Common myeloid progenitor, CD34-positive (primary cell): ENCODE data around the gene DCLRE1C.
"Not testable (repeated sequence)": the region's sequence is repeated elsewhere in the genome, so short reads cannot be mapped to it uniquely, and the experiment has no call there.

ENCODE experiments used
- CTCF ChIA-PET: fragments of 350-600 bp; sonication (Branson Sonifier 250); formaldehyde crosslinking; loops from one replicate; lab custom pipeline; 2021; ENCODE audit warnings: antibody characterized with exemption; lab: Charles Lee
- POLR2A ChIA-PET: fragments of 350-600 bp; sonication (Branson Sonifier 250); formaldehyde crosslinking; loops from one replicate; lab custom pipeline; 2021; ENCODE audit warnings: antibody characterized with exemption; lab: Charles Lee
- DNase-seq, 3 donors: peaks; one replicate each; pipeline versions ENCODE4 v3.0.0 to v3.0.0-alpha.2; 2013
- H3K27ac ChIP-seq, 2 experiments: 1 replicate in 1 of 2; 2 replicates in 1 of 2; pipeline ENCODE4 v1.7.0; 2013; ENCODE audit warnings: inconsistent platforms in 2 of 2, low read length in 2 of 2, mild to moderate bottlenecking in 2 of 2, low read depth in 1 of 2, moderate library complexity in 1 of 2; ENCODE audit not compliant: severe bottlenecking in 2 of 2, insufficient read depth in 1 of 2, poor library complexity in 1 of 2
- H3K27me3 ChIP-seq, 5 experiments: replicated peaks in 2 of 5; 1 replicate in 3 of 5; 2 replicates in 2 of 5; pipeline versions ENCODE4 v1.6.1 to v1.7.0; 2013; ENCODE audit warnings: low read length in 4 of 5, mild to moderate bottlenecking in 2 of 5, moderate library complexity in 2 of 5, inconsistent platforms in 1 of 5; ENCODE audit not compliant: insufficient read depth in 5 of 5, control insufficient read depth in 4 of 5
- H3K36me3 ChIP-seq, 4 experiments: 1 replicate in 2 of 4; 2 replicates in 2 of 4; pipeline versions ENCODE4 v1.6.1 to v1.7.0; 2013; ENCODE audit warnings: low read length in 3 of 4, control low read depth in 1 of 4, mild to moderate bottlenecking in 1 of 4; ENCODE audit not compliant: control insufficient read depth in 4 of 4, insufficient read depth in 4 of 4
- H3K4me1 ChIP-seq, 4 experiments: 1 replicate in 3 of 4; 2 replicates in 1 of 4; pipeline versions ENCODE4 v1.6.1 to v1.7.1; 2013; ENCODE audit warnings: low read length in 3 of 4, mild to moderate bottlenecking in 3 of 4, control low read depth in 1 of 4, inconsistent platforms in 1 of 4, moderate library complexity in 1 of 4; ENCODE audit not compliant: control insufficient read depth in 4 of 4, insufficient read depth in 4 of 4; ENCODE audit errors: control extremely low read depth in 1 of 4
- H3K4me3 ChIP-seq, 7 experiments: 1 replicate in 4 of 7; 2 replicates in 3 of 7; pipeline versions ENCODE4 v1.5.1 to v1.7.0; 2013; ENCODE audit warnings: mild to moderate bottlenecking in 7 of 7, low read length in 6 of 7, moderate library complexity in 6 of 7, inconsistent platforms in 2 of 7, low read depth in 2 of 7, control low read depth in 1 of 7; ENCODE audit not compliant: insufficient read depth in 4 of 7, control insufficient read depth in 1 of 7; ENCODE audit errors: extremely low read depth in 1 of 7
- H3K9me3 ChIP-seq, 5 experiments: 1 replicate in 4 of 5; 2 replicates in 1 of 5; pipeline versions ENCODE4 v1.6.1 to v1.7.1; 2013; ENCODE audit warnings: low read length in 4 of 5, mild to moderate bottlenecking in 2 of 5, inconsistent platforms in 1 of 5, low read depth in 1 of 5, moderate library complexity in 1 of 5; ENCODE audit not compliant: control insufficient read depth in 4 of 5, insufficient read depth in 2 of 5; ENCODE audit errors: control extremely low read depth in 1 of 5
- WGBS: methylation state at CpG from one replicate; pipeline ENCODE4 v1.1.5; 2013; ENCODE audit not compliant: insufficient coverage; 5-methylcytosine and 5-hydroxymethylcytosine counted together

DCLRE1C gene

GRCh38 chr10:14911801-14912200 is 42.1 kb downstream of the DCLRE1C start:
- H3K27ac ChIP-seq = no peak overlapping the region
- no peaks in the 10 kb centered on the region for H3K4me1 ChIP-seq
- no peak overlapping the region for H3K4me3 ChIP-seq
- H3K36me3 ChIP-seq = peaks cover 49 to 95% (median 69%) of the 10 kb centered on the region in 4 experiments
- peaks cover 5 to 27% (median 10%) of the 10 kb centered on the region in 5 experiments for H3K9me3 ChIP-seq
- H3K27me3 ChIP-seq = no peaks in the 10 kb centered on the region
- POLR2A ChIA-PET = no interaction called here
- CTCF ChIA-PET = no interaction called here
- WGBS = 83% methylated on average over 3 of the region's 3 CpGs
- DNase-seq = no peak

DNA sequence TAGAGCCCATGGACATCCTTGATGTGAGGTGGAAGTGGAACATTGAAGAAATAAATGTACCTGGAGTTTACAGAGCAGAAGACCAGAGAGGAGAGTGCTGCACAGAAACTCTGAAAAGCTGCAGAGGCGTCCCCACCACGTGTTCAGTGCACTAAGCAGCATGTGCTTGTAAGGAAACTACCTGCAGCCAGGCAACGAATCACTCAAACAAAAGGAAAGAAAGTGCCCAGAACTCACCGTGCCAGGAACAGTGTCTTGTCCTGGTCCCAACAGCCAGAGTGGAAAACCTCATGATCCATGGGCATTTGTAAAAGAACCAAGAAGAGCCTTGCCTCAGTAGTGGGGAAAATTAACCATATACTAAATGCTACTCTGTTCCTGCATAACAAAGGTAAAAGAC is 42.9 kb downstream of the DCLRE1C start:
- Histone ChIP-seq H3K36me3 (peaks cover 43 to 93% (median 70%) of the 10 kb centered on the region in 4 experiments), H3K27ac (no peak overlapping the region), H3K4me3 (no peak overlapping the region), H3K9me3 (peaks cover 5 to 19% (median 6%) of the 10 kb centered on the region in 5 experiments), H3K27me3 (no peaks in the 10 kb centered on the region), H3K4me1 (peaks cover 0 to under 1% (median 0%) of the 10 kb centered on the region in 4 experiments)
- 95% methylated on average over 4 of the region's 4 CpGs for WGBS
- no peak for DNase-seq
- POLR2A ChIA-PET = no interaction called here
- CTCF ChIA-PET = no interaction called here

DNA sequence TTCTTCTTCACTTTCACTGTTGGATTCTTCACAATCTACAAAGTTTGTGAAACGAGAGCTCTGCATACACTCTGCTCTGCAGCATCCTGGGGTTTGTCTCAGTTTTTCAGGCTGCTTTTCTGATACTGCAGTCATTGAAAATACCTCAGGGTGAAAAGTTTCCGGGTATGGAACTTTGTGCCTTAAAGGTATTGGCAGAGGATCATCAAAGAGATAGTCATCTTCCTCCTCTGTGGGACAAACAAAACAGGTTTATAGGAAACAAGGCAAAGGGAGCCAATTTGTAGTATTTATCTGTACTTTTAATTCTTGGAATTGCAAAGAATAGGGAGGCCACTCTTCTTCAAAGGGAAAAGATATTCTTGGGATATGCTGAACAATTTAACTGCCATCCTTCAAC is 44.8 kb downstream of the DCLRE1C start:
- ChIA-PET CTCF (interaction anchor here (0.6 to 1.6 kb wide), 3 partner anchors 15 to 279 kb away, joined by 3 read pairs; no protein-coding TSS in a partner anchor), POLR2A (no interaction called here)
- Histone ChIP-seq H3K27ac (no peak overlapping the region), H3K36me3 (peaks cover 39 to 83% (median 63%) of the 10 kb centered on the region in 4 experiments), H3K4me1 (peaks cover 0 to 2% (median under 1%) of the 10 kb centered on the region in 4 experiments), H3K27me3 (no peaks in the 10 kb centered on the region), H3K9me3 (peaks cover 3 to 14% (median 5%) of the 10 kb centered on the region in 5 experiments), H3K4me3 (no peak overlapping the region)
- no peak for DNase-seq
- WGBS = 100% methylated on average over 2 of the region's 2 CpGs

GRCh38 chr10:14907591-14907990 is 46.3 kb downstream of the DCLRE1C start:
- peak in 2 of 3 donors; percentile 26 to 54 for DNase-seq
- H3K4me1 ChIP-seq, H3K4me3 ChIP-seq, H3K27ac ChIP-seq, POLR2A ChIA-PET, H3K27me3 ChIP-seq: not testable (repeated sequence)
- H3K36me3 ChIP-seq = peaks cover 34 to 78% (median 57%) of the 10 kb centered on the region in 4 experiments
- CTCF ChIA-PET = interaction anchor here (1.1 to 1.6 kb wide), 2 partner anchors 29 to 198 kb away, joined by 3 read pairs; partner anchors contain the start of gene SUV39H2
- no CpG with 5 or more reads among the region's 4 CpGs for WGBS
- H3K9me3 ChIP-seq = peaks cover 0 to 14% (median 5%) of the 10 kb centered on the region in 5 experiments

DNA sequence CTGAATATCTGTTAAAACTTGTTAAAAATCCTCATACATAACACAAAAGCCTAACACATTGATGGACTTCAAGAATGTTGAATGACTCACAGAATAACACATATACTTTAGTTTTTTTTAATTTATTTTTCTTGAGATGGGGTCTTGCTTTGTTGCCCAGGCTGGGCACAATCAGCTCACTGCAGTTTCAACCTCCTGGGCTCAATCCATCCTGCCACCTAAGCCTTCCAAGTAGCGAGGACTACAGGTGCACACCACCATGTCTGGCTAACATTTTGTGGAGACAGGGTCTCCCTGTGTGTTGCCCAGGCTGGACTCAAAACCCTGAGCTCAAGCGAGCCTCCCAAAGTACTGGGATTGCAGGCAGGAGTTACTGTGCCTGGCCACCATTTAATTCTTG is 47.1 kb downstream of the DCLRE1C start:
- peaks cover 0 to 2% (median under 1%) of the 10 kb centered on the region in 4 experiments for H3K4me1 ChIP-seq
- no peak for DNase-seq
- CTCF ChIA-PET = interaction anchor here (1.1 to 2.0 kb wide), 3 partner anchors 17 to 198 kb away, joined by 3 to 8 read pairs (median 3); partner anchors contain the start of gene SUV39H2
- no peak overlapping the region for H3K4me3 ChIP-seq
- POLR2A ChIA-PET = no interaction called here
- H3K27ac ChIP-seq = no peak overlapping the region
- peaks cover 34 to 73% (median 52%) of the 10 kb centered on the region in 4 experiments for H3K36me3 ChIP-seq
- WGBS = 93% methylated on average over 2 of the region's 2 CpGs
- H3K27me3 ChIP-seq = no peaks in the 10 kb centered on the region
- peaks cover 0 to 14% (median 5%) of the 10 kb centered on the region in 5 experiments for H3K9me3 ChIP-seq

DNA sequence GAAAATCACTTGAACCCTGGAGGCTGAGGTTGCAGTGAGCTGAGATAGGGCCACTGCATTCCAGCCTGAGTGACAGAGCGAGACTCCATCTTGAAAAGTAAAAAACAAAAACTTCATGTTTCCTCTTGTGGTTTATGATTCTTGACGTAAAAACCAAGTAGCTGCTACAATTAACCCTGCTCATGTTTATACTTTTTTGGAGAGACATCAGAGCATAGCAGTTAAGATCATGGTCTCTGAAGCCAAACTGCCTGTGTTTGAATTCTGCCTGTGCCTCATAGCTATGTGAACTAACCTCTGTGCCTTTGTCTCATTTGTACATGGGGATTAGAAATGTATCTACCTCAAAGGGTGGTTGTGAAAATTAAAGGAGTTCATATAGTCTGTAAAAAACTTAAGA is 48.0 kb downstream of the DCLRE1C start:
- ChIA-PET POLR2A (no interaction called here), CTCF (interaction anchor here (0.5 to 2.0 kb wide), 6 partner anchors 9 to 609 kb away, joined by 3 to 8 read pairs (median 6); no protein-coding TSS in a partner anchor)
- no peak for DNase-seq
- H3K27me3 ChIP-seq = no peaks in the 10 kb centered on the region
- 33% methylated on average over 1 of the region's 2 CpGs for WGBS
- no peak overlapping the region for H3K4me3 ChIP-seq
- H3K27ac ChIP-seq = no peak overlapping the region
- H3K9me3 ChIP-seq = peaks cover 0 to 14% (median 5%) of the 10 kb centered on the region in 5 experiments
- peaks cover 0 to 2% (median under 1%) of the 10 kb centered on the region in 4 experiments for H3K4me1 ChIP-seq
- peaks cover 34 to 70% (median 50%) of the 10 kb centered on the region in 4 experiments for H3K36me3 ChIP-seq

- Histone ChIP-seq H3K4me1 (peaks cover 0 to 2% (median under 1%) of the 10 kb centered on the region in 4 experiments), H3K27ac (no peak overlapping the region), H3K36me3 (peaks cover 26 to 65% (median 40%) of the 10 kb centered on the region in 4 experiments), H3K4me3 (no peak overlapping the region), H3K9me3 (peaks cover 0 to 14% (median 5%) of the 10 kb centered on the region in 5 experiments), H3K27me3 (no peaks in the 10 kb centered on the region)
- ChIA-PET CTCF (interaction anchor here (0.6 to 2.7 kb wide), 7 partner anchors 12 to 43 kb away, joined by 3 to 18 read pairs (median 3); partner anchors contain the start of gene SUV39H2), POLR2A (interaction anchor here (0.6 kb wide), 1 partner anchor 436 kb away, joined by 3 read pairs; no protein-coding TSS in a partner anchor)
- DNase-seq = no peak
- WGBS = no CpG with 5 or more reads among the region's 2 CpGs
Measured at GRCh38 chr10:14904864-14905263, 49.0 kb downstream of the DCLRE1C start.
